Measurements from ENCODE around the gene FRS3. TPM values are rescaled to one million over a fixed set of nuclear protein-coding genes. Genes with fewer than 3 reads are reported as not detected.

FRS3 gene
- total and polyA plus RNA-seq, 2 experiments from 2014 or later, result 1.3 to 3.3 TPM

DNA sequence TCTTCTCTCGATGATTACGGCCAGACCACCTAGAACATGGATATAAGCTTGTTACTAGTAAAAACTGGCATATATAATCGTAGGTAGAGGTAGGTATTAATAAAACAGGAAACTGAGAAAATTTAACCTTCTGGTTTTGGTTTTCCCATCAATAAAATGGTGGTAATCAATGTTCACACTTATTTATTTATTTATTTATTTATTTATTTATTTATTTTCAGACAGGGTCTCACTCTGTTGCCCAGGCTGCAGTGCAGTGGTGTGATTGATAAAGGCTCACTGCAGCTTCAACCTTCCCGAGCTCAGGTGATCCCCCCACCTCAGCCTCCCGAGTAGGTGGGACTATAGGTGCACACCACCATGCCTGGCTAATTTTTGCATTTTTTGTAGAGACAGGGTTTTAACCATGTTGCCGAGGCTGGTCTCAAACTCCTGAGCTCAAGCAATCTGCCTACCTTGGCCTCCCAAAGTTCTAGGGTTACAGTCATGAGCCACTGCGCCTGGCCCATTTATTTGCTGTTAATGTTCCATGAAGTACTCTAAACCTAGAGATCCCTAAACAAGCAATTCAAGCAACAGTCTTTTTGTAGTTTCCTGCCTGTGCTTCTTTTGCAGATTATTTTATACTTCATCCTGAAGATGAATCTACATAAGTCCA, 19.3 kb upstream of the FRS3 start:
- ATAC-seq (no peak), DNase-seq (ENCODE audit: low spot score) (no peak)
- Histone ChIP-seq H3K4me1 (ENCODE audit: insufficient read depth) (no peaks in the 10 kb centered on the region), H3K4me2 (no peak overlapping the region), H3F3A (replicated peaks; ENCODE audit: low read depth) (no peaks in the 10 kb centered on the region), H3K79me2 (replicated peaks; ENCODE audit: insufficient read depth) (no peaks in the 10 kb centered on the region), H3K27me3 (ENCODE audit: insufficient read depth) (no peaks in the 10 kb centered on the region; the same call in 1 of the 2 replicates), H3K4me3 (no peak overlapping the region), H3K9me2 (ENCODE audit: insufficient read depth) (no peaks in the 10 kb centered on the region), H3K27ac (ENCODE audit: low read depth) (no peak overlapping the region), H4K20me1 (replicated peaks; ENCODE audit: insufficient read depth) (no peaks in the 10 kb centered on the region; the same call in 1 of the 2 replicates), H2AFZ (no peak overlapping the region), H3K36me3 (ENCODE audit: insufficient read depth) (no peaks in the 10 kb centered on the region)
- Mint-ChIP-seq H3K27me3 (ENCODE audit: insufficient read depth, low read depth, poor library complexity) (peaks cover 3% of the 10 kb centered on the region), H3K4me3 (no peak overlapping the region), H3K4me1 (no peaks in the 10 kb centered on the region), H3K36me3 (ENCODE audit: low read depth) (peaks cover 10% of the 10 kb centered on the region), H3K27ac (no peak overlapping the region), H3K9me3 (no peaks in the 10 kb centered on the region; the same call in 2 of the 3 replicates)
- TF ChIP-seq, protein P1, sequence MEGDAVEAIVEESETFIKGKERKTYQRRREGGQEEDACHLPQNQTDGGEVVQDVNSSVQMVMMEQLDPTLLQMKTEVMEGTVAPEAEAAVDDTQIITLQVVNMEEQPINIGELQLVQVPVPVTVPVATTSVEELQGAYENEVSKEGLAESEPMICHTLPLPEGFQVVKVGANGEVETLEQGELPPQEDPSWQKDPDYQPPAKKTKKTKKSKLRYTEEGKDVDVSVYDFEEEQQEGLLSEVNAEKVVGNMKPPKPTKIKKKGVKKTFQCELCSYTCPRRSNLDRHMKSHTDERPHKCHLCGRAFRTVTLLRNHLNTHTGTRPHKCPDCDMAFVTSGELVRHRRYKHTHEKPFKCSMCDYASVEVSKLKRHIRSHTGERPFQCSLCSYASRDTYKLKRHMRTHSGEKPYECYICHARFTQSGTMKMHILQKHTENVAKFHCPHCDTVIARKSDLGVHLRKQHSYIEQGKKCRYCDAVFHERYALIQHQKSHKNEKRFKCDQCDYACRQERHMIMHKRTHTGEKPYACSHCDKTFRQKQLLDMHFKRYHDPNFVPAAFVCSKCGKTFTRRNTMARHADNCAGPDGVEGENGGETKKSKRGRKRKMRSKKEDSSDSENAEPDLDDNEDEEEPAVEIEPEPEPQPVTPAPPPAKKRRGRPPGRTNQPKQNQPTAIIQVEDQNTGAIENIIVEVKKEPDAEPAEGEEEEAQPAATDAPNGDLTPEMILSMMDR (conservative IDR thresholded peaks at IDR 0.05; ENCODE audit: low read depth in 2 of 2), result no peak
- TF ChIP-seq EZH2 (IDR thresholded peaks at IDR 0.05; ENCODE audit: low read depth, unreplicated experiment) (no peak), STAT1 (IDR thresholded peaks at IDR 0.05; ENCODE audit: unreplicated experiment) (no peak), POLR2AphosphoS5 (IDR thresholded peaks at IDR 0.05; ENCODE audit: low read depth) (no peak), EZH2phosphoT487 (IDR thresholded peaks at IDR 0.05; ENCODE audit: unreplicated experiment) (no peak), NANOG (IDR thresholded peaks at IDR 0.05; ENCODE audit: borderline replicate concordance) (no peak), JUNB (IDR thresholded peaks at IDR 0.05; ENCODE audit: unreplicated experiment) (no peak)
- TF ChIP-seq, protein P2, sequence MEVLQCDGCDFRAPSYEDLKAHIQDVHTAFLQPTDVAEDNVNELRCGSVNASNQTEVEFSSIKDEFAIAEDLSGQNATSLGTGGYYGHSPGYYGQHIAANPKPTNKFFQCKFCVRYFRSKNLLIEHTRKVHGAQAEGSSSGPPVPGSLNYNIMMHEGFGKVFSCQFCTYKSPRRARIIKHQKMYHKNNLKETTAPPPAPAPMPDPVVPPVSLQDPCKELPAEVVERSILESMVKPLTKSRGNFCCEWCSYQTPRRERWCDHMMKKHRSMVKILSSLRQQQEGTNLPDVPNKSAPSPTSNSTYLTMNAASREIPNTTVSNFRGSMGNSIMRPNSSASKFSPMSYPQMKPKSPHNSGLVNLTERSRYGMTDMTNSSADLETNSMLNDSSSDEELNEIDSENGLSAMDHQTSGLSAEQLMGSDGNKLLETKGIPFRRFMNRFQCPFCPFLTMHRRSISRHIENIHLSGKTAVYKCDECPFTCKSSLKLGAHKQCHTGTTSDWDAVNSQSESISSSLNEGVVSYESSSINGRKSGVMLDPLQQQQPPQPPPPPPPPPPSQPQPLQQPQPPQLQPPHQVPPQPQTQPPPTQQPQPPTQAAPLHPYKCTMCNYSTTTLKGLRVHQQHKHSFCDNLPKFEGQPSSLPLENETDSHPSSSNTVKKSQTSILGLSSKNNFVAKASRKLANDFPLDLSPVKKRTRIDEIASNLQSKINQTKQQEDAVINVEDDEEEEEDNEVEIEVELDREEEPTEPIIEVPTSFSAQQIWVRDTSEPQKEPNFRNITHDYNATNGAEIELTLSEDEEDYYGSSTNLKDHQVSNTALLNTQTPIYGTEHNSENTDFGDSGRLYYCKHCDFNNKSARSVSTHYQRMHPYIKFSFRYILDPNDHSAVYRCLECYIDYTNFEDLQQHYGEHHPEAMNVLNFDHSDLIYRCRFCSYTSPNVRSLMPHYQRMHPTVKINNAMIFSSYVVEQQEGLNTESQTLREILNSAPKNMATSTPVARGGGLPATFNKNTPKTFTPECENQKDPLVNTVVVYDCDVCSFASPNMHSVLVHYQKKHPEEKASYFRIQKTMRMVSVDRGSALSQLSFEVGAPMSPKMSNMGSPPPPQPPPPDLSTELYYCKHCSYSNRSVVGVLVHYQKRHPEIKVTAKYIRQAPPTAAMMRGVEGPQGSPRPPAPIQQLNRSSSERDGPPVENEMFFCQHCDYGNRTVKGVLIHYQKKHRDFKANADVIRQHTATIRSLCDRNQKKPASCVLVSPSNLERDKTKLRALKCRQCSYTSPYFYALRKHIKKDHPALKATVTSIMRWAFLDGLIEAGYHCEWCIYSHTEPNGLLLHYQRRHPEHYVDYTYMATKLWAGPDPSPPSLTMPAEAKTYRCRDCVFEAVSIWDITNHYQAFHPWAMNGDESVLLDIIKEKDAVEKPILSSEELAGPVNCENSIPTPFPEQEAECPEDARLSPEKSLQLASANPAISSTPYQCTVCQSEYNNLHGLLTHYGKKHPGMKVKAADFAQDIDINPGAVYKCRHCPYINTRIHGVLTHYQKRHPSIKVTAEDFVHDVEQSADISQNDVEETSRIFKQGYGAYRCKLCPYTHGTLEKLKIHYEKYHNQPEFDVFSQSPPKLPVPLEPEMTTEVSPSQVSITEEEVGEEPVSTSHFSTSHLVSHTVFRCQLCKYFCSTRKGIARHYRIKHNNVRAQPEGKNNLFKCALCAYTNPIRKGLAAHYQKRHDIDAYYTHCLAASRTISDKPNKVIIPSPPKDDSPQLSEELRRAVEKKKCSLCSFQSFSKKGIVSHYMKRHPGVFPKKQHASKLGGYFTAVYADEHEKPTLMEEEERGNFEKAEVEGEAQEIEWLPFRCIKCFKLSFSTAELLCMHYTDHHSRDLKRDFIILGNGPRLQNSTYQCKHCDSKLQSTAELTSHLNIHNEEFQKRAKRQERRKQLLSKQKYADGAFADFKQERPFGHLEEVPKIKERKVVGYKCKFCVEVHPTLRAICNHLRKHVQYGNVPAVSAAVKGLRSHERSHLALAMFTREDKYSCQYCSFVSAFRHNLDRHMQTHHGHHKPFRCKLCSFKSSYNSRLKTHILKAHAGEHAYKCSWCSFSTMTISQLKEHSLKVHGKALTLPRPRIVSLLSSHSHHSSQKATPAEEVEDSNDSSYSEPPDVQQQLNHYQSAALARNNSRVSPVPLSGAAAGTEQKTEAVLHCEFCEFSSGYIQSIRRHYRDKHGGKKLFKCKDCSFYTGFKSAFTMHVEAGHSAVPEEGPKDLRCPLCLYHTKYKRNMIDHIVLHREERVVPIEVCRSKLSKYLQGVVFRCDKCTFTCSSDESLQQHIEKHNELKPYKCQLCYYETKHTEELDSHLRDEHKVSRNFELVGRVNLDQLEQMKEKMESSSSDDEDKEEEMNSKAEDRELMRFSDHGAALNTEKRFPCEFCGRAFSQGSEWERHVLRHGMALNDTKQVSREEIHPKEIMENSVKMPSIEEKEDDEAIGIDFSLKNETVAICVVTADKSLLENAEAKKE (CRISPR knock-in tag; IDR thresholded peaks at IDR 0.05), result no peak

All from GM23338 (cell line).